HG03521 (cell line): Measurements from ENCODE around the gene ZC3H12A.

Experiments
- ATAC-seq: cut with Tn5 transposase; IDR thresholded peaks from one replicate; pipeline ENCODE4 v1.9.1; 2021; ENCODE audit warnings: mild to moderate bottlenecking, moderate library complexity; ENCODE audit not compliant: unreplicated experiment

The ZC3H12A gene

DNA sequence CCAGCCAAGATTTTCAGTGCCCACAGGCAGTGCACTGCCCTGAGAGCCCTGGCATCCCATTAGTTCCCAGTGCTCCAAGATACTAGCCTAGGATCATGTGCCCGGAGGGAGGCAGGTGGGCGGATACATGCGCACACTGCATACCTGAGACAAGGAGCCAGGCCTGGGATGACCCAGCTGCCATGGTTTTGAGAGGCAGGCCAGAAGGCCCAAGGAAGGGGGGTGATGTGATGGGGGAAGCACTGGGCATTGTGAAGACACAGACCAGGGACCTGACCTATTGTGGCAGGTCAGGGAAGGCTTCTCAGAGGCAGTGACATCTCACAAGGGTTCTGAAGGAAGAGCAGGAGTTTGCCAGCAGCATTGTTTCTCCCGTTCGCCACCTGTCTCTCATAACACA lies 3.6 kb downstream of the ZC3H12A start:
- no peak for ATAC-seq

DNA sequence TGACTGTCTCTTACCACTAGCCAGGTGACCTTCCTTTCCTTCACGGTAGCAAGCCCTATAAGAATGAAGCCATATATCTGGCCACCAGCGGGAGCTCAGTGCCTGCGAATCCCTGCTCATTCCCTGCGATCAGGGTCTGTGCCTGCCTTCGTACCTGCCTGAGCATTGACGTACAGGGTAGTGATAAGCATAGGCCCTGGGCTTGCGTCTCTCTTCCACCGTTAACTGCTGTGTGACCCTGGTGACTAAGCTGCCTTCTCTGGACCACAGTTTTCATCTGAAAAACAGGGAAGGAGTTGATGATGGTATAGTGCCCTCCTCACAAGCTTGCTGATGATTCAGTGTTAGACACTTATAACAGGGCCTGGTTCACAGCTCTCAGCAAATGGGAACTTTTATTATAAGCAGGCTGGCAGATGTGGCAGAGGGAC lies 4.1 kb downstream of the ZC3H12A start:
- no peak for ATAC-seq

DNA sequence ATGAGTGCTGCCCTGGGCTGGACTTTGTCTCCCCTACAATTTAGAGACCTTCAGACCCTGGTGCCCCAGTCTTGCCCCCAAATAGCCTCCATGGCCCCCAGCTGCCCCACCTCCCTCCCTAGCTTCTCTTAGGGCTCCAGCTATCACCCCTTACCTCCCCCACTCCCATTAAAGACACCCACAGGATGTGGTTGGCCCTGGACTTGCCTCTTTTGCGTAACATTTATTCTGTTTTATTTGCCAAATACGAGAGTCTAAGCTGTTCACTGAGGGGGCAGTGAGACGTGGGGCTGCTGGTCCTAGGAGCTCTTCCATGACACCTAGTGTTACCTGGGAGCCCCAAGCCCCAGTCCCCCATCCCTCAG lies 4.5 kb downstream of the ZC3H12A start:
- ATAC-seq, result no peak

DNA sequence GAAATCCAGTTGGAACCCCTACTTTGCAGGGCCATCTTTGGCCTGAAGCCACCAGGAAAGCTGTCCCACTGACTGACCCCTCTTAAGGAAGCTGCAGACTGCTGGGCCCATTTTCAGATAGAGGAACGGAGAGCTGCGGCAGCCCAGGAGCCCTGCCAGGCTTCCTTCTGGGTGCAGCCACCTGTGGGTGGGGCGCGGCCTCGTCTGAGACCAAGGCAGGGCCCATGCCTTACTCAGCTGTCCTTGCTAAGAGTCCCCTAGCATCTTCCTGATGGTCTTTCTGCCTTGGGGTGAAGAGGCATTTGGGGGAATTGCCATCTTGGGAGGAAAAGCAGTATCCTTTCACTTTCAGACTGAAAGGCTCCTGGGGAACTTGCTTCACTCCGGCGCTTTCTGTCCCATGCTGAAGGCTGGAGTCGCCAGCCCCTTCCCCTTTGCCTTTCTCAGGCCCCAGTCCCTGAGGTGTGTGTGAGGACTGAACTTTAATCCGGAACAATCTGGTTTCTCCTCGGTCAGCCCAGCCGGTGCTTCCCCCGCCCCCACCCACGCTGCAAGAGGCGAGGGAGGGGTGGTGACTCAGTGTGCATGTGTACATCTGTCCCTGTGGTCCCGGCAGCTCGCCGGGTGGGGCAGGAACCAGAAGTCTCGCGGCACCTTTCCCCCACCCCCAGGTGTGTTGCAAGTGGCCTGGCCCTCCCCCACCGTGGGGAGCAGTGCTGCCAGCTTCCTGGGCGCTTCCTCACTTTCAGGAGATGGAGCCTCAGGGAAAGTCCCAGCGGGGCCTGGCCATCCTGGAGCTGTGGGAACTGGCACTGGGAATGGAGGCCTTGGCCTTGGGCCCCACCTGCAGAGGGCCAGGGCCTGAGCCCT lies 5.1 kb downstream of the ZC3H12A start:
- peak; percentile 29 for ATAC-seq

GRCh38 chr1:37480125-37480466 lies 5.7 kb downstream of the ZC3H12A start:
- no peak for ATAC-seq

GRCh38 chr1:37480581-37481288 lies 6.4 kb downstream of the ZC3H12A start:
- no peak for ATAC-seq

DNA sequence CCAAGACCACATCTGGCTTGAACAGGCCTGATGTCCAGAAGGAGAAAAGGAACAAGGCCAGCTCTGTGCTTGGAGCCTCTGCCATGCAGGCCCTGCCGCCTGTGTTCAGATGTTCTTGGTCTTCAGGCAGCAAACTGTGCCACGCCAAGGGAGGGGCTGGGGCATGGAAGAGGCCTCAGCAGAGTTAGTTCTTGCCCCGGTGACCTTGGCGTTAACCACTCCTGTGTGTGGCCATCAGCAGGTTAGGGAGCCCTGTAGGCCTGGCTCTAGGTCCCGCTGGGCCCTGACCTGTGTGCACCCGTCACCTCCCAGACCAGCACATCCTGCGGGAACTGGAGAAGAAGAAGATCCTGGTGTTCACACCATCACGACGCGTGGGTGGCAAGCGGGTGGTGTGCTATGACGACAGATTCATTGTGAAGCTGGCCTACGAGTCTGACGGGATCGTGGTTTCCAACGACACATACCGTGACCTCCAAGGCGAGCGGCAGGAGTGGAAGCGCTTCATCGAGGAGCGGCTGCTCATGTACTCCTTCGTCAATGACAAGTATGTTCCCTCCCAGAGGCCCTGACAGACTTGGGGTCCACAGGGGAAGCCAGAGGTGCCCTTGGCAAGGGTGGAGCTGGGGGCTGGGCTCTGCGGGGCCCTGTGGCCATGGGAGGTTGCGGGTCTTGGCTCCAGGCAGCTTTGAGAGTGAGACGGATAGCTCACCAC lies 7.1 kb downstream of the ZC3H12A start:
- no peak for ATAC-seq

GRCh38 chr1:37482004-37482785 lies 7.8 kb downstream of the ZC3H12A start:
- no peak for ATAC-seq

GRCh38 chr1:37482796-37483744 lies 8.7 kb downstream of the ZC3H12A start:
- ATAC-seq, result no peak

- no peak for ATAC-seq
These were observed 9.4 kb downstream of the ZC3H12A start for GRCh38 chr1:37483785-37484184.

GRCh38 chr1:37484325-37485051 lies 10.1 kb downstream of the ZC3H12A start:
- ATAC-seq, result no peak

GRCh38 chr1:37485902-37486679 lies 11.7 kb downstream of the ZC3H12A start:
- ATAC-seq, result no peak

- ATAC-seq, result no peak
These were observed 12.6 kb downstream of the ZC3H12A start for GRCh38 chr1:37486680-37487618.

DNA sequence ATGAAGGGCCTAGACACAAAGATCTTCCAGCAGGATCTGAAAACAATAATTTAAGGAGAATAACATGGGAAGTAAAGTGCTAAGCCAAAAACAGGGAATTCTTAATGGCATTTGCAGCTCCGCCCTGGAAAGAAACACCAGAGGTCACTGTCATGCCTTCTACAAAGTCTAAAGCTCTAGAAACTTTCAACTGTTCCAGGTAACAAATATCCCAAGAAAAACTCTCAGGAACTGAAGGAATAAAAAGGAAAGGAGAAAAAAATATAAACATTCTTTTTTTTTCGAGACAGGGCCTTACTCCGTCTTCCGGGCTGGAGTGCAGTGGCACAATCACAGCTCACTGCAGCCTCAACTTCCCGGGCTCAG lies 13.2 kb downstream of the ZC3H12A start:
- ATAC-seq, result no peak

DNA sequence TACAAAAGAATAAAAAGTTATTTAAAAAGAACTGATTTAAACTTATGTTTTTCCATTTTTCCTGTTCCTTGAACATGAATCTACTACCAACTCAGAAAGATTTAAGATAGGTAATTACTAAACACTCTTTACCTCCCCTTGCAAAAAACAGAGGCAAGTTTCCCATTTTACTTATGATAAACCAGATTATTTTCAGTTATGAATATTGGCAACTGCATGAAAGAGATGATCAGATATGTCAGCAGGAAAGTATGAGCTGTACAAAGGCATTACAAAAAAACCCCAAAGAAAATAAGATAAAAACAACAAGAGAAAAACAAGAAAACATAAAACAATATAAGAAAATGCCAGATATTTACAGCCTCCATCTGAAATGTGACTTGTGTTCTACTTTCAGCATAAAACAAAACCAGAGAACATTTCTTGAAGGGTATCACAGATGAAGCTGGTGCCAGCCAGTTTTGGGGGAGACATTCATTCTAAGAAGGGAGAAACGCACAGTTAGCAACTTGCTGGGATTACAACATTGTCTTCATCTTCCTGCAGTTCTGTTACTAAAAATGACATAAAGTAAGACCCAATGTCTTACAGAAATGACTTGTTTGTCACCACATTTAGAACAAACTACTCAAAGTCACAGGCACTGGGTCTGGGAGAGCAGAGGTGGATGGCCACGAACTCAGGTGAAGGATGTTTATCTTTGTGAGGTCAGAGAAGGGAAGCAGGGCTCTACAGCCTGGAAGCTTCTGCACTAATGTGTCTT lies 19.1 kb downstream of the ZC3H12A start:
- no peak for ATAC-seq

DNA sequence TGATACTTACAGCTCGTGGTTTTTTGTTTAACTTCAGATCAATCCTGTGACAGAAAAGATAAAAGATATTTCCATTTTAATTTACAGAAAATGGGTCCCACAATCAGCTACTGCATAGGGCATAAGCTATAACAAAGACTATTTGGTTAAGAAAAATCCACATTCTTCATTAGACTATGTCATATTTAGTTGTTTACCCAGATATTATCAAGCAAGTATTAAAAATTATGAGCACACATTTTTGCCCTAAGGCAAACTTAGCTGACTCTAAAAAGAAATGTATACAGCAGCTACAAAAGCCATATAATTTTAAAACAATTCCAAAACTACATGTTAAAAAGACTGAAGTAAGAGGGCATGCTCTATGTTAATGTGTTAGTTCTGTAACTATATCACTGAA lies 21.5 kb downstream of the ZC3H12A start:
- ATAC-seq, result no peak

GRCh38 chr1:37497832-37498231 lies 23.5 kb downstream of the ZC3H12A start:
- no peak for ATAC-seq
